Colonic mucosa (tissue), 4 donors: ENCODE data around the gene BIN1. TPM values are rescaled to one million over a fixed set of nuclear protein-coding genes. Genes with fewer than 3 reads are reported as not detected.

ENCODE experiments used
- DNase-seq: peaks from one replicate; pipeline ENCODE4 v3.0.0-alpha.2; 2020
- H3K27ac ChIP-seq: fragments of 200-600 bp; one replicate; pipeline ENCODE4 v1.8.0; 2021
- H3K27me3 ChIP-seq: fragments of 200-600 bp; one replicate; pipeline ENCODE4 v1.8.0; 2021
- H3K36me3 ChIP-seq: fragments of 200-600 bp; one replicate; pipeline ENCODE4 v1.8.0; 2021
- H3K4me1 ChIP-seq: fragments of 200-600 bp; one replicate; pipeline ENCODE4 v1.8.0; 2021; ENCODE audit warnings: mild to moderate bottlenecking
- H3K4me3 ChIP-seq: fragments of 200-600 bp; one replicate; pipeline ENCODE4 v1.8.0; 2021
- H3K9ac ChIP-seq, 2 donors: one replicate each; pipeline ENCODE4 v1.7.0; 2013; ENCODE audit warnings: control low read depth in 2 of 2, low read depth in 2 of 2, low read length in 2 of 2
- H3K9me3 ChIP-seq: fragments of 200-600 bp; one replicate; pipeline ENCODE4 v1.8.0; 2021
- CTCF ChIP-seq: fragments of 200-600 bp; IDR thresholded peaks from one replicate; pipeline ENCODE4 v1.8.0; 2022; ENCODE audit warnings: antibody characterized with exemption, mild to moderate bottlenecking
- intact Hi-C: fragments of 100-400 bp; cut with DNase I; formaldehyde crosslinking; loops from one replicate; pipeline ENCODE4 v1.14.1; 2022
- total RNA-seq, 2 donors: library from RNA; stranded (reverse); fragmentation: NEBNext Ultra II Directional in 1 of 2; extraction: Animal tissue kit (Norgen Biotek cat#: 25700) in 1 of 2; gene quantifications; one replicate each; pipeline ENCODE4 v1.2.1, GENCODE V29; 2021
- donor health status: healthy.
- donor health status: DM: no; HTN: no; CAD: no.
- donor health status: DM: no; HTN: no; CAD: no.

The BIN1 gene
- total RNA-seq, 2 donors from 2014 or later = 38.5 to 60.8 TPM

GRCh38 chr2:127117603-127118002 lies 10.6 kb upstream of the BIN1 start:
- no peak overlapping the region for H3K4me3 ChIP-seq
- no peaks in the 10 kb centered on the region for H3K9me3 ChIP-seq
- H3K36me3 ChIP-seq = no peaks in the 10 kb centered on the region
- DNase-seq = peak; percentile 15
- H3K27ac ChIP-seq = no peak overlapping the region
- no peaks in the 10 kb centered on the region for H3K4me1 ChIP-seq
- no peaks in the 10 kb centered on the region for H3K27me3 ChIP-seq
- H3K9ac ChIP-seq = no peak overlapping the region
- intact Hi-C loops = no loop called here
- TF ChIP-seq CTCF = no peak

- Histone ChIP-seq H3K4me3 (no peak overlapping the region), H3K9ac (no peak overlapping the region), H3K9me3 (no peaks in the 10 kb centered on the region), H3K36me3 (no peaks in the 10 kb centered on the region), H3K4me1 (no peaks in the 10 kb centered on the region), H3K27ac (peak overlapping the region; percentile 25), H3K27me3 (no peaks in the 10 kb centered on the region)
- no peak for TF ChIP-seq CTCF
- intact Hi-C loops = no loop called here
- peak; percentile 37 for DNase-seq
These were observed 8.7 kb upstream of the BIN1 start for GRCh38 chr2:127115471-127116199.

- Histone ChIP-seq H3K4me1 (no peaks in the 10 kb centered on the region), H3K9me3 (no peaks in the 10 kb centered on the region), H3K9ac (no peak overlapping the region), H3K36me3 (no peaks in the 10 kb centered on the region), H3K4me3 (no peak overlapping the region), H3K27me3 (no peaks in the 10 kb centered on the region), H3K27ac (no peak overlapping the region)
- no peak for TF ChIP-seq CTCF
- intact Hi-C loops = no loop called here
- DNase-seq = no peak
These were observed 4.0 kb upstream of the BIN1 start for GRCh38 chr2:127110985-127111384.

GRCh38 chr2:127108090-127108523 lies 1.2 kb upstream of the BIN1 start:
- H3K27me3 ChIP-seq = no peaks in the 10 kb centered on the region
- peak overlapping the region in 1 of 2 donors; percentile 85 for H3K9ac ChIP-seq
- no peak for DNase-seq
- H3K4me3 ChIP-seq = peak overlapping the region; percentile 87
- H3K9me3 ChIP-seq = no peaks in the 10 kb centered on the region
- intact Hi-C loops = no loop called here
- no peaks in the 10 kb centered on the region for H3K36me3 ChIP-seq
- H3K27ac ChIP-seq = peak overlapping the region; percentile 84
- H3K4me1 ChIP-seq = no peaks in the 10 kb centered on the region
- TF ChIP-seq CTCF = no peak

- peak; percentile 53 for DNase-seq
- no peaks in the 10 kb centered on the region for H3K27me3 ChIP-seq
- H3K36me3 ChIP-seq = no peaks in the 10 kb centered on the region
- H3K4me3 ChIP-seq = peak overlapping the region; percentile 87
- peak overlapping the region; percentile 85 to 95 for H3K9ac ChIP-seq
- no peak for TF ChIP-seq CTCF
- peak overlapping the region; percentile 84 for H3K27ac ChIP-seq
- H3K4me1 ChIP-seq = no peaks in the 10 kb centered on the region
- intact Hi-C loops = no loop called here
- H3K9me3 ChIP-seq = no peaks in the 10 kb centered on the region
These were observed 657 bp upstream of the BIN1 start for GRCh38 chr2:127107622-127107999.
